ENCODE data around the gene TBC1D16.
A peak's percentile ranks its signal among the peaks of the same experiment; 100 is the strongest.

The TBC1D16 gene

GRCh38 chr17:80045703-80046102 lies 10.0 kb upstream of the TBC1D16 start:
- TF ChIP-seq CTCF (conservative IDR thresholded peaks at IDR 0.05; ENCODE audit: control insufficient read depth, insufficient read depth, low read depth, low read length): no peak
- DNase-seq (ENCODE audit: low read depth): no peak
- no peak overlapping the region for H3K4me3 ChIP-seq (ENCODE audit: control insufficient read depth, low read depth, low read length)

GRCh38 chr17:80043963-80044362 lies 8.3 kb upstream of the TBC1D16 start:
- no peak for DNase-seq (ENCODE audit: low read depth)
- TF ChIP-seq CTCF (conservative IDR thresholded peaks at IDR 0.05; ENCODE audit: control insufficient read depth, insufficient read depth, low read depth, low read length): no peak
- H3K4me3 ChIP-seq (ENCODE audit: control insufficient read depth, low read depth, low read length): no peak overlapping the region

DNA sequence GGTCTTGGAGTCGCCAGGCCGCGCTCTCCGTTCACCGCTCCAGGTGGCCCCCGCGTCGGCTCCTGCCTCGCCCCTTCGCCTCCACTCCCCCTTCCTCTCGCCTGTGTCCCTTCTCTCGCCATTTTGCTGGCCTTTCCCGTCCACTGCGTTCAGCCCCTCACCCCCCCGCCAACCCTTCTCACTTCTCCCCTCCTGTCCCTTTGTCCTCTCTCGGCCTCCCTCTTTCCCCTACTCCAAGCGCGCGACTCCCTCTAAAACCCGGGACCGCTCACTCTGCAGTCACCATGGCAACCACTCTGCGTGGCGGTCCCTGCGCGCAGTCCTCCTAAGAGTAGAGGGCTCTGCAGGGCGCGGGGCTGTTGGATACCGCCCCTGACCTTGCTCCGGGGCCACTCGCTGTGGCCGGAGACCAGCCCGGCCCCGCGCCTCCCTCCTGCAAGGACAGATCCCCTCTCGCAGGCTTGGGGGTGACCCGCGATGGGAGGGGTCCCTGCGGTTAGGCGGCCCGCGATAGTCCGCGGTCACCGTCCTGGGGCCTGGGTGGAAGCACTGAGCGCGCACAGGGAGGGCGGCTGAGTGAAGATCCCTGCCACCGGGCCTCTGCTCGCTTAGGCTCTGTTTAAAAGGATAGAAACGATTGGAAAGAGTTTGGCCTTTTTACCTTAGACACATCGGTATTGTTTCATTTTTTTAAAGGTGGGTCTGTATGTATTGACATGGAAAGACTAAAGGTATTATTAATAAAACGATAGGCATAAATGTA lies 1.2 kb upstream of the TBC1D16 start:
- TF ChIP-seq CTCF (conservative IDR thresholded peaks at IDR 0.05; ENCODE audit: control insufficient read depth, insufficient read depth, low read depth, low read length): no peak
- H3K4me3 ChIP-seq (ENCODE audit: control insufficient read depth, low read depth, low read length): peak overlapping the region; percentile 75
- DNase-seq (ENCODE audit: low read depth): no peak

DNA sequence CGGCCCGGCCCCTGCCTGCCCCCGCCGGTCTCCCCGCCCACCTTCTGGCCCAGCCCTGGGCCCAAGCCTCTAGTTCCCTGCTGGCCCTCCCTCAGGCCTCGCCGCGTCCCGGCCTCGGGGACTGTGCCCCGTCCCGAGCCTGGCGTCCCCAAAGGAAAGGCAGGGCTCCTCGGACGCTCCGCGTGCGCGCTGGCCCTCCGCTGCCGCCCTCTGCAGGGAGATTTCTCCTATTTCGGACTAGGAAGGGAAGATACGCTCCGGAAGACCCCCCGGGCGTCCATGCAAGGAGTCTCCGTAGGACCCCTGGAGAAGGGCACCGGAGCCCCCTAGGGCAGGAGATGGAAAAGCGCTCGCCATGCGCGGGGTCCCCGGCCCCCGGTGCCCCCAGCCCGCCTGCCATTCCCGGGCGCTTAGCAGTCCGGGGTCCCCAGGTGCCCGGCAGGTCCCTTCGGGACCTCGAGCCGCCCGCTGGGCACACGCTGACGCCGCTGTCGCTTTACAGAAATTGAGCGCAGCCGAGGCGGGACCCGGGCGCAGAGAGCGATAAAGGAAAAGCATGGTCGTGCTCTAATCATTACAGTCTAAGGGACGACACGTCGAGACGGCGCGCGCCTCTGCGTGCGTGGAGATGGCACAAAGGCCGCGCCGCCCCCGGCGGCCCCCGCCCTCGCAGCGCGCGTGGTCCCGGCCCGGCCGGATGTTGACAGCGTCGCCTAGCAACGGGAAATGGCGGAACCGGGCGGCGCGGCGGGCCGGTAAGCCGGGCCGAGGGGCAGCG lies 454 bp upstream of the TBC1D16 start, which contains the start of gene CCDC40:
CCDC40 (plus strand) TSS at position 706 of the 778 bp plus-strand sequence; CDS start at position 727, 21 bp downstream.
- DNase-seq (ENCODE audit: low read depth): peak; percentile 58
- TF ChIP-seq CTCF (conservative IDR thresholded peaks at IDR 0.05; ENCODE audit: control insufficient read depth, insufficient read depth, low read depth, low read length): no peak

DNA sequence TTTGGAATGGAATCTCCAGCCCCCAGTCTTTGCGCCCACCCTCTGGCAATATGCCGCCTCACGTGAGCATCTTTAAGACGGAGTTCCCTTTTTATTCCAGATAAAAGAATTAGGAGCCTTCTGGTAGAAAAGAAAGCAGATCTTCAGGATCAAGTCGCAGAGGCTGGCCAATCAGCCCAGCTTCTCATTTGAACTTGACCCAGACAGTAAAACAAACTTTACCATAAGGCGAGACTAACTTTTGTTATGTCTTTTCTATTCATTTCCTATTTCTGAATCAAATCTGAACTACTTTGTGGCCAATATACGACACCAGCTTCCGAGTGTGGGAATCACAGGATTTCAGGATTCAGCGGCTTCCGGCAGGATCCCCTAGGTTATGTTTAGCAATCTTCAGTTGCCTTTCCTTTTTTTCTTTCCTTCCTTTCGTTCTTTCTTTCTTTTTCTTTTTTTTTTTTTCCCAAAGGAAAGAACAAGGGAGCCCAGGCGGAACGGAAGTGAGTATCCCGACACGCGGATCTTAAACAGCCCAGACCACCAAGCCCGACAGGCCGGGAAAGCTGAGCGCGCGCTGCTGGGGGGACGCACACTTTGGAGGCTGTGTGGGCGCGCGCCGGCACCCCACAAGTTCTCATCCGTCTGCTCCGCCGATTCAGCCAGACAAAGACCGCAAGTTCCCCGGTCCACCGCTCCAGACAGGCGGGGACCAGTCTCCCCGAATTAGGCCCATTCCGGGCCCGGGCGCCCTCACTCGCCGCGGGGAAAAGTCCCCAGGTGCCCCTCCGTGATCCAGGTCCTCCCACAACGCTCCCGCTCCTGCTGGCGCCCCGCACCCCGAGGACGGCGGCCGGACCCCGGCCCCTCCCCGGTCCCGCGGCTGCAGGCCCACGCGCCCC lies 633 bp downstream of the TBC1D16 start:
- TF ChIP-seq CTCF (conservative IDR thresholded peaks at IDR 0.05; ENCODE audit: control insufficient read depth, insufficient read depth, low read depth, low read length): no peak
- DNase-seq (ENCODE audit: low read depth): peak; percentile 41
- peak overlapping the region; percentile 63 for H3K4me3 ChIP-seq (ENCODE audit: control insufficient read depth, low read depth, low read length)

More for the DNA sequence above, 454 bp upstream of the TBC1D16 start, which contains the start of gene CCDC40:
- peak within 1 kb of the TSS; percentile 75 for H3K4me3 ChIP-seq (ENCODE audit: control insufficient read depth, low read depth, low read length)

DNA sequence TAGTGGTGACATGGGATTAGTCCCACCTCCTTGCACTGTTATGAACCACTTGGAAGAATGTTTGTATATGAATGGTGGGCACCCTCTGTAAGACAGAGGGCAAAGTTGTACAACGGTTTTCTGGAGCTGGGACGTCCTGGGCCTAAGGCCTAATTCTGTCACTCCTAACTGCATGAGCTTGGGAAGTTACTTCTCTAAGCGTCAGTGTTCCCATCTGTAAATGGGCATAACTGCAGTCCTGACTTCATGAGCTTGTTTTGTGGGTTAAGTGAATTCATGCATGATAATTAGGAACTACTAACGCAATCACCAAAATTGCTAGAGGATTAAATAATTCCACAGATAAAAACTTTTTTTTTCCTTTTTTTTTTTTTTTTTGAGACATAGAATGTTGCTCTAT lies 1.8 kb downstream of the TBC1D16 start:
- TF ChIP-seq CTCF (conservative IDR thresholded peaks at IDR 0.05; ENCODE audit: control insufficient read depth, insufficient read depth, low read depth, low read length): no peak
- H3K4me3 ChIP-seq (ENCODE audit: control insufficient read depth, low read depth, low read length): no peak overlapping the region
- no peak for DNase-seq (ENCODE audit: low read depth)

Data from fibroblast of mammary gland (primary cell).